Muscle of back (tissue), 13 donors: ENCODE data around the gene SPATS2. TPM values are rescaled to one million over a fixed set of nuclear protein-coding genes. Genes with fewer than 3 reads are reported as not detected.
A peak's percentile ranks its signal among the peaks of the same experiment; 100 is the strongest.
"Not testable (repeated sequence)": the region's sequence is repeated elsewhere in the genome, so short reads cannot be mapped to it uniquely, and the experiment has no call there.

ENCODE experiments used
- DNase-seq, 3 donors: peaks; one replicate each; pipeline versions ENCODE4 v3.0.0 to v3.0.0-alpha.2; 2013
- long read RNA-seq, 9 donors: transcript quantifications; one replicate each; lab custom pipeline, GENCODE V29; 2026
- polyA plus RNA-seq, 10 donors: library from polyadenylated mRNA; unstranded; fragments of 120-200 nt; gene quantifications; one replicate each; pipeline ENCODE4 v1.2.1, GENCODE V29; 2013; ENCODE audit not compliant: insufficient read length in 10 of 10

The SPATS2 gene
- 10 to 100 TPM; 23.0 to 37.0 (median 28.1) TPM for polyA plus RNA-seq
- long read RNA-seq, donor 1, partial matches to known transcripts: 0 of 3 reads
- long read RNA-seq, donor 1, other reads (novel, unspliced or antisense): 0 of 3 reads
- long read RNA-seq, donor 2, partial matches to known transcripts: 5 of 10 reads
- long read RNA-seq, donor 2, other reads (novel, unspliced or antisense): 0 of 10 reads
- long read RNA-seq, donor 3: 0 reads
- long read RNA-seq, donor 4, partial matches to known transcripts: 0 of 2 reads
- long read RNA-seq, donor 4, other reads (novel, unspliced or antisense): 0 of 2 reads
- long read RNA-seq, donor 5, partial matches to known transcripts: 7 of 10 reads
- long read RNA-seq, donor 5, other reads (novel, unspliced or antisense): 0 of 10 reads
- long read RNA-seq, donor 6, transcript SPATS2-213 (5 exons, 1,061 nt): major isoform, 5 of 15 reads
- long read RNA-seq, donor 6, partial matches to known transcripts: 6 of 15 reads
- long read RNA-seq, donor 6, other reads (novel, unspliced or antisense): 0 of 15 reads
- long read RNA-seq, donor 7, partial matches to known transcripts: 0 of 6 reads
- long read RNA-seq, donor 7, other reads (novel, unspliced or antisense): 0 of 6 reads
- long read RNA-seq, donor 8, partial matches to known transcripts: 0 of 8 reads
- long read RNA-seq, donor 8, other reads (novel, unspliced or antisense): 0 of 8 reads
- long read RNA-seq, donor 9: 0 reads

GRCh38 chr12:49367381-49368239, at the start of gene SPATS2:
SPATS2 (plus strand) TSS chr12:49367462; CDS start chr12:49461013, 93,551 bp downstream.
- DNase-seq: peak in 2 of 3 donors; percentile 62 to 85

GRCh38 chr12:49320411-49321103, 46.7 kb upstream of the SPATS2 start:
- not testable (repeated sequence) for DNase-seq

DNA sequence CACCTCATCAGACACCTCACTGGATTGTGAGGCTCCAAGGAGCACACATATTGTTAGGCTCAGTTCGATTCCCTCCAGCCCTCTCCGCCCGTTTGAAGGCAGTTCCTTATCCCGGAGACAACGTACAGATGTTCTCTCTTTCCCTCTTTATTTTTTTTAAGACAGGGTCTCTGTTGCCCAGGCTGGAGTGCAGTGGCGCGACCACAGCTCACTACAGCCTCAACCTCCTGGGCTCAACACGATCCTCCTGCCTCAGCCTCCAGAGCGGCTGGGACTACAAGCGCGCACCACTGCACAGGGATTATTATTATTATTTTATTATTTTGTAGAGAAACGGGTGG, 44.9 kb upstream of the SPATS2 start:
- no peak for DNase-seq

GRCh38 chr12:49322708-49323523, 44.3 kb upstream of the SPATS2 start, which contains the start of gene TROAP:
TROAP (plus strand) TSS chr12:49323255; CDS start chr12:49323609, 354 bp downstream.
- peak; percentile 99 for DNase-seq

GRCh38 chr12:49323524-49324097, 43.7 kb upstream of the SPATS2 start:
- DNase-seq: peak in 1 of 3 donors; percentile 7

DNA sequence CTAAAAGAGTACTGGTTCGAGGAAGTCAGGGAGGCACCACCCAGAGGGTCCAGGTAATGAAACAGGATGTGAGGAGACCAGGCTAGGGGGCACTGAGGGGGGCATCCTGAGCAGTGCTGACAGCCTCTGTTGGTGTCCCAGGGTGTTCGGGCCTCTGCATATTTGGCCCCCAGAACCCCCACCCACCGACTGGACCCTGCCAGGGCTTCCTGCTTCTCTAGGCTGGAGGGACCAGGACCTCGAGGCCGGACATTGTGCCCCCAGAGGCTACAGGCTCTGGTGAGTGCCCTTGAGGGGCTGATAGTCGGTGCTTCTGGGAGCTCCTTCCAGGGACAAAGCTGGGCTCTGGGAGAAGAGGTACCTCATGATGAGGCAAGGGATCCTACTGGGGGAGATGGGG, 41.7 kb upstream of the SPATS2 start:
- DNase-seq: no peak

- no peak for DNase-seq
These were observed 39.9 kb upstream of the SPATS2 start for GRCh38 chr12:49327368-49327767.

DNA sequence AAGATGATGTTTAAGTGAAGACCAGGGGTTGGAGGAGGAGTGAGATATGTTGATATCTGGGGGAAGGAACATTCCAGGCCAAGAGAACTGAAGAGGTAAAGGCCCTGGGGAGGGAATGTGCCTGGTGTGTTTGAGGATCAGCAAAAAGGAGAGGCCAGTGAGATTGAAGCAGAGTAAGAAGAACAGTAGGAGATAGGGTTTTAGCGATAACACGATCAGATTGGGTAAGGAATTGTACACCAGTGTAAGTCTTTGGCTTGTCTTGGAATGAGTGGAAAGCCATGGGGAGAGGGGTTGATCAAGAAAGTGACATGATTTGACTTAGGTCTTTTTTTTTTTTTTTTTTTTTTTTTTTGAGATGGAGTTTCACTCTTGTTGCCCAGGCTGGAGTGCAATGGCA, 39.4 kb upstream of the SPATS2 start:
- no peak for DNase-seq

GRCh38 chr12:49328816-49329215, 38.4 kb upstream of the SPATS2 start:
- no peak for DNase-seq

GRCh38 chr12:49330032-49330619, 37.1 kb upstream of the SPATS2 start:
- DNase-seq: peak in 1 of 3 donors; percentile 6

DNA sequence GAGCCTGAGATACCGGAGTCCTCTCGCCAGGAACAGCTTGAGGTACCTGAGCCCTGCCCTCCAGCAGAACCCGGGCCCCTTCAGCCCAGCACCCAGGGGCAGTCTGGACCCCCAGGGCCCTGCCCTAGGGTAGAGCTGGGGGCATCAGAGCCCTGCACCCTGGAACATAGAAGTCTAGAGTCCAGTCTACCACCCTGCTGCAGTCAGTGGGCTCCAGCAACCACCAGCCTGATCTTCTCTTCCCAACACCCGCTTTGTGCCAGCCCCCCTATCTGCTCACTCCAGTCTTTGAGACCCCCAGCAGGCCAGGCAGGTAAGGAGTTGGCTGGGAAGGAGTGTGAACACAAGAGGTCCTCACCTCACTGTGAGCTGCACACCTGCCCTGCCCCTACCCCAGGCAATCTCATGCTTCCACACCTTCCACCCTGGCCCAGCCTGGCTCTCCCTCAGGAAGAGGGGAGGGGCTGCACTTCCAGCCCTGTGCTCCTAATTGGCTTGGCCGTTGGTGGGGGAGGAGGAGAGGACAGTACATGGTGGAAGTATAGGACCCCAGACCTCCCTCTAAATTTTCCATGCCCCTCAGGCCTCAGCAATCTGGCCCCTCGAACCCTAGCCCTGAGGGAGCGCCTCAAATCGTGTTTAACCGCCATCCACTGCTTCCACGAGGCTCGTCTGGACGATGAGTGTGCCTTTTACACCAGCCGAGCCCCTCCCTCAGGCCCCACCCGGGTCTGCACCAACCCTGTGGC, 36.5 kb upstream of the SPATS2 start:
- DNase-seq: no peak

DNA sequence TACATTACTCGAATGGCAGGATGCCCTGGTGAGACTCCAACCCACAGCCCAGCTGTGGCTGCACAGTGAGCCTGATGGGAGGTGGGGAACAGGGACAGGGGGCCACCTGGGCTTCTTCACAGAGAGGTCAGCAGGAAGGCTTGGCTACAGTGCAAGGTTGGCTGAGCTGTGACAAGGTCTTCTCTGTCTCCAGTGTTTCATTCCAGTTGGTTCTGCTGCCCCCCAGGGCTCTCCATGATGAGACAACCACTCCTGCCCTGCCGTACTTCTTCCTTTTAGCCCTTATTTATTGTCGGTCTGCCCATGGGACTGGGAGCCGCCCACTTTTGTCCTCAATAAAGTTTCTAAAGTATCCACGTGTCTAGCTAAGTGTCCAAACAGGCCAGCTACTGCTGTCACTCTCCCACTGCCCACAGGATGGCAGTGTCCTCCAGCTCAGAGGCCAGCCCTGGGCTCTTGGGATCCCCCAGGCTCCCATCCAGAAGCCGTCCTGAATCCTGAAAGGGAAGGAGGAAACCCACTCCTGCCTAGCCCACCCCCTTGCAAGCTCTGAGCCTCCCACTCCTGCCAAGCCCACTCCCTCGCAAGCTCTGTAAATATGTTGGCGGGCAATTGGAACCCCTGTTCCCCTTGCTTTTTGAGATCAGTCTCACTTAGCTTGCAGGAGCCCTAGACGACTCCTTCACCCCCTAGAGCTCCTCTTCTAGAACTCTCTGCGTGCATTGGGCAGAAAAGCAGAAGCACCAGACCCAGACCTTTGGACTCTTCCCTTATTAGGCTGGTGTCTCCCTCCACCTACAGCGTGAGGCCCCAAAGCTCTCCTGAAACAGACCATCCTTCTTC, 35.7 kb upstream of the SPATS2 start:
- peak; percentile 43 to 87 (median 77) for DNase-seq

DNA sequence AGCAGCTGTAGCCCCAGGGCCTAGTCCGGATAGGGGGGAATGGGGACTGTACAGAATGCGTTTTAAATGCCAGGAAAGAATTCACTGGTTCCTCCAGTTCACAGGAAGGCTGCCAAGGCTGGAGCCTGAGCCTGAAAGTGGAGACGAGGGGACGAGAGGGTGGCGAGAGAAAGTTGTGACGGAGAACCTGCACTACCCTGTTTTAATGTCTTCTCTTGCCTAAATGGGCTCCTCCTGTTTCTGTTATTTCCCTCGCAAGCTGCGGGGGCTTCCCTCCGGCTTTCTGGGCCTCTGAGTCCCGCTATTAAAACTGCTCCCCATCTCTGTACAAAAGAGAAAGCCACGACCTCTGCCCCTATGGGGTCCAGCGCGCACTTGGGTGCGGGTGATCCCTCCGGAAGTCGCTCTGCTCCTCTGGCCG, 34.8 kb upstream of the SPATS2 start:
- DNase-seq: peak in 1 of 3 donors; percentile 26

DNA sequence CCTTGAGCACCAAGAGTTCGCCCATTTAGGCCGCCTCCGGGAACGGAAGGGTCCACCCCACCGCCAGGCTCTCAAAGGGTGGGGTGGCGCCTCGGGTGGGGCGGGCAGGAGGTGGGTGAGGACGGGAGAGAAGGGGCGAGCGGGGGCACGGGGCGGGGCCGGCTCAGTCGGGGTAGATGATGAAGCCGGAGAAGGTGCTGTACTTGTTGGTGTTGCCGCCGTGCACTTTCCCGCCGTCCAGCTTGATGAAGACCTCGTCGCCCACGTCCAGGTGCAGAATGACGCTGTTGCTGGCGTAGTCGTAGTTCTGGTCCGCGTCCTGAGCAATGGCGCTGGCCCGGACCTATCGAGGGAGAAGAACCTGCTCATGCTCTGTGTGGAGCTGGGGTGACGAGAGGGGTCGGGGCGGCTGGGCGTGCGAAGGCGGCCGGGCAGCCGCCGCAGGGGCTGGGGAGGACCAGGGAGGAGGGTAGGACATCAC, 34.3 kb upstream of the SPATS2 start:
- peak in 1 of 3 donors; percentile 30 for DNase-seq

GRCh38 chr12:49333778-49334177, 33.5 kb upstream of the SPATS2 start:
- not testable (repeated sequence) for DNase-seq

DNA sequence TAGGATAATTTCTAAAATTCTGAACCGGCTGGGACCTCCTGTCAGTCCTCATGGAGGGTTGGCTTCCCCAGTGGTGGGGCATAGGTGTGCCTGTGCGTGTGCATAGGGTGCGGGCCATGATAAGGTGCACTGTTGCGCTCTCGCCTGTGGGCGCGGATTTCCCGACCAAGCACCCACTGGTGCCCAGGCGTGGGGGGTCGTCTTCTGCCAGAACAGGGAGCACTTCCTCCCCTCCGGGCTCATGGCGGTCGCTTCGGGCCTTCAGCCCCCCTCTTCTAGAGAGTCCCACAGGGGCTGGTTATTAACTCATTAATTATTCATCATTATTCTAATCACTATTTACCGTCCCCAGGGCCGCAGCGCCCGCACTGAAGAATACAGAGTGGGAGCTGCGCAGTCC, 33.0 kb upstream of the SPATS2 start:
- peak in 1 of 3 donors; percentile 7 for DNase-seq

DNA sequence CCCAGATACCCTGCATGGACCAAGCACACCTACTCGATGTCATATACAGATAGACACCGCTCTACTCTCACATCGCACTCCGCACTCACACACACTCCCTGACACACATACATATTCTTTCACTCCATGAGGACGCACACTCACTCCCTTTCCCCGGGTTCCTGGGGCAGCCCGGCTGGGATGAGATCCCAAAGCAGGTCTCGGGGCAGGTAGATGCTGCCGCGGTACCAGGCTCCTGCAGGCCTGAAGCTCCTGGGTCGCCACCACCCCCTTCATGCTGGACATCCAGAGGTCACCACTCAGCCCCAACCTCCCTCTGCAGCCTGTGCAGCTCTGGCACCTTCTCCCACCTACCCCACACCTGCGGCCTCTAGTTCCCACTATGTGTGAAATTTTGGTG, 32.6 kb upstream of the SPATS2 start:
- peak in 1 of 3 donors; percentile 1 for DNase-seq
